ENCODE measurements around the gene HECW1.

The HECW1 gene

DNA sequence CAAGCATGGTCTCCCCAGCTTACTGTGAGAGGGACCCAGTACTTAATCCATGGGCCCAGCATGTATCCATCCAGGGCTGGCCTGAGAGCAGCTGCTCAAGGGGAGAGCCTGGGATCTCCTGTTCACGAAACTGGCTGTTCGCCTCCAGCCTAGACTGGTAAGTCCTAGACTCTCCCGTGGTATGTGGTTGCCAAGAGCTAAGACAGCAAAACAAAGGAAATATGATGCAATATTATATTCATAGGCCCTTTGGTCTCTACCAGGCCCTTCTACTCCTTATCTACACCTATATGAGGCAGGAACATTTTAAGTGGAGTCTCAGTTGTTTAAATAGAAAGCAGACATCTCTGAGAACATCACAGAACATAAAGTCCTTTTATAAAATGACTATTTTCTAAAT is 441.6 kb downstream of the HECW1 start:
- DNase-seq = no peak

DNA sequence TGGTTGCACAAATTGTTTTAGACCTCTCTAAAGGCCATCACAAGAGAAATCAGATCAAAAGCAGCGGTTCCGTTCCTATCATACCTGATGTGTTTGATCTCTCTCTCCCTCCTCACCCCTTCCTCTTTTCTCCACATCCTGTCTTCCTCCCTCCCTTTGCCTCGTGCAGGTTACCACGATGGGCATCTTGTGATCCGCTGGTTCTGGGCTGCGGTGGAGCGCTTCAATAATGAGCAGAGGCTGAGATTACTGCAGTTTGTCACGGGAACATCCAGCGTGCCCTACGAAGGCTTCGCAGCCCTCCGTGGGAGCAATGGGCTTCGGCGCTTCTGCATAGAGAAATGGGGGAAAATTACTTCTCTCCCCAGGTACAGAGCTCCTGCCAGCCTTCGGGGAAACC is 442.0 kb downstream of the HECW1 start:
- H3K9me3 ChIP-seq (ENCODE audit: severe bottlenecking) = no peaks in the 10 kb centered on the region

More for the DNA sequence above, 441.6 kb downstream of the HECW1 start:
- TF ChIP-seq, protein P1, sequence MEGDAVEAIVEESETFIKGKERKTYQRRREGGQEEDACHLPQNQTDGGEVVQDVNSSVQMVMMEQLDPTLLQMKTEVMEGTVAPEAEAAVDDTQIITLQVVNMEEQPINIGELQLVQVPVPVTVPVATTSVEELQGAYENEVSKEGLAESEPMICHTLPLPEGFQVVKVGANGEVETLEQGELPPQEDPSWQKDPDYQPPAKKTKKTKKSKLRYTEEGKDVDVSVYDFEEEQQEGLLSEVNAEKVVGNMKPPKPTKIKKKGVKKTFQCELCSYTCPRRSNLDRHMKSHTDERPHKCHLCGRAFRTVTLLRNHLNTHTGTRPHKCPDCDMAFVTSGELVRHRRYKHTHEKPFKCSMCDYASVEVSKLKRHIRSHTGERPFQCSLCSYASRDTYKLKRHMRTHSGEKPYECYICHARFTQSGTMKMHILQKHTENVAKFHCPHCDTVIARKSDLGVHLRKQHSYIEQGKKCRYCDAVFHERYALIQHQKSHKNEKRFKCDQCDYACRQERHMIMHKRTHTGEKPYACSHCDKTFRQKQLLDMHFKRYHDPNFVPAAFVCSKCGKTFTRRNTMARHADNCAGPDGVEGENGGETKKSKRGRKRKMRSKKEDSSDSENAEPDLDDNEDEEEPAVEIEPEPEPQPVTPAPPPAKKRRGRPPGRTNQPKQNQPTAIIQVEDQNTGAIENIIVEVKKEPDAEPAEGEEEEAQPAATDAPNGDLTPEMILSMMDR (IDR thresholded peaks at IDR 0.05; ENCODE audit: low read depth, low read length) = no peak
- Histone ChIP-seq H3K4me3 (ENCODE audit: low read depth, low read length) (no peak overlapping the region), H3K27ac (no peak overlapping the region), H3K27me3 (ENCODE audit: insufficient read depth, low read depth, severe bottlenecking) (peaks cover 6% of the 10 kb centered on the region), H3K36me3 (no peaks in the 10 kb centered on the region), H3K9me3 (ENCODE audit: severe bottlenecking) (no peaks in the 10 kb centered on the region)

DNA sequence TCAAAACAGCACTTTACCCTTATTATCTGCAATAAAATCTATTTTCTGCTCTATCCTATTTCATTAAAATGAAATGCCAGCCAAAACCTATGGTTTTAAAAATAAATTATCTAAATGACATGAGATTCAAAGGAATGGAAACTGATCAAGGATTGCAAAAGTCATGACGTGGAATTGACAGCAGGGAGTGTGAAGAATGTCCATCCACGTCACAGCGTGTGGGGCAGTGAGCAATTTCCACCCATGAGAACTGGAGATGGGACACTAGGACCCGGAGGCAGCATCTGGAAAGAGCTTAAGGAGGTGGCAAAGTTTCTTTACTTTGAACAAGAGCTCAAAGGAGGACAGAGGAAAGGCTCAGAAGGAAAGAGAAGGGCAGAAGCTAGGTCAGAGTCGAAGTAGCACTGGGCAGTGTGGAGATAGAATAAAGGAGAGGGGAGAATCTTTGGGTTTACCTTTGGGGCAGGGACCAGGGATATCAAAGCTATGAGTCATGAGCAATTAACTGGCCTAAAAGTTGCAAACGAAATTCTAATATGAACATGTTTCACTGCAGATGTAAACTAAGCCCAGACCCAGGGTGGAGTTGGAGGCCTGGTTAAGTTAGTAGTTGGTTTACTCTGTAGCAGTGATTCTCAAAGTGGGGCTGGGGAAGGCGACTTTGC is 445.5 kb downstream of the HECW1 start:
- Histone ChIP-seq H3K27ac (no peak overlapping the region), H3K9me3 (ENCODE audit: severe bottlenecking) (peaks cover 2% of the 10 kb centered on the region), H3K36me3 (no peaks in the 10 kb centered on the region), H3K4me3 (ENCODE audit: low read depth, low read length) (no peak overlapping the region), H3K27me3 (ENCODE audit: insufficient read depth, low read depth, severe bottlenecking) (peaks cover 6% of the 10 kb centered on the region)
- no peak for DNase-seq
- TF ChIP-seq, protein P1 (IDR thresholded peaks at IDR 0.05; ENCODE audit: low read depth, low read length) = no peak

More for the DNA sequence above, 442.0 kb downstream of the HECW1 start:
- H3K36me3 ChIP-seq = no peaks in the 10 kb centered on the region
- no peak overlapping the region for H3K27ac ChIP-seq
- peaks cover 6% of the 10 kb centered on the region for H3K27me3 ChIP-seq (ENCODE audit: insufficient read depth, low read depth, severe bottlenecking)
- TF ChIP-seq, protein P1 (IDR thresholded peaks at IDR 0.05; ENCODE audit: low read depth, low read length) = no peak
- no peak overlapping the region for H3K4me3 ChIP-seq (ENCODE audit: low read depth, low read length)
- no peak for DNase-seq

DNA sequence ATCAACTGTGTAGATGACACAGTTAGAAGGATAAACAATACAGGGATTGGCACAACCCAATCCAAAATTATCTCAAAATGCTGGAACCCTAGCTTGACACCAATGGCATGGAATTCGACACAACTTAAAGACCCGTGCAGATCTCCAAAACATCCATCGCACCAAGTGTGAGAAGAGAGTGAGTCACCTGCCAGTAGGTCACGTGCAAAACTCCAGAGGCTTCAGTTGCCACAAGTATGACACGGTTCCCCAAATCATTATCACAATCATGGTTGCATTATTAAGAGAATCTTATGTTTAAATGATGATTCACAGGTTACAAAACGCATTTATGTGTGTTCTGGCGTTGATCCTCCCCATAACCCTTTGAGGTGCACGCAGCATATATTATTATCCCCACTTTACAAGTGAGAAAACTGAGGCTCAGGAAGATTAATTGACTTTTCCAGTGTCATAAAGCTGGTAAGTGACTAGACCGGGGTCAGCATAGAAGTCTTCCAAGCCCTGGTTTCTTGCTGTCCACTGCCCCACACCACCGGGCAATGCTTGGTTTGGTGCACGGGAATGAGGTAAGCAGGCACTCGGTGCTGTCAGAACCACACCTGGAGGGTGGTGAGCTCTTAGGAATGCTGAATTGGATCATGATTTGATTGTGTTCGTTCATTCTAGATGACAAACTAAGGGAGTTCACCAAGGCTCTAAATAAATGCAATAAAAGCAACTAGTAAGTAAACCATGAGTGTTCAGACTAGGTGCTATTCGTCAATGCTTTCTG is 446.9 kb downstream of the HECW1 start:
- Histone ChIP-seq H3K36me3 (no peaks in the 10 kb centered on the region), H3K27me3 (ENCODE audit: insufficient read depth, low read depth, severe bottlenecking) (peaks cover 6% of the 10 kb centered on the region), H3K9me3 (ENCODE audit: severe bottlenecking) (peaks cover 2% of the 10 kb centered on the region), H3K4me3 (ENCODE audit: low read depth, low read length) (no peak overlapping the region), H3K27ac (no peak overlapping the region)
- TF ChIP-seq, protein P1 (IDR thresholded peaks at IDR 0.05; ENCODE audit: low read depth, low read length) = no peak
- DNase-seq = no peak

DNA sequence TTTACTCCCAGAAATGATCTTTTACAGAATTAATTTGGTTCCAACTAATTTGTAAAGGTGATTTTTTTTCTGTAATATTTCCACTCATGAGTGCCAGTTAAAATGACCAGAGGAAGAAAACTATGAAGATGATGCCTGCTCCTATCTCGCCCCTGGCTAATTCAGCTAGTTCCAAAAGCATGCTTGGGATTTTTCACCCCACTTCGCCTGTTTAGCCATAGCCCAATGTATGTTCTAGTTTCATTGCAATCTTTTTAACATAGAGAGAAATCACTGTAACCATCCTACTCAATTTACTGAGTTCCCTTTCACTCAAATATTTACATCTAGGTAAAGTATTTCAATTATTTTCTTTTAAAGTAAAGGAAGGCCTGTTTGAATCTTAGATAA is 447.5 kb downstream of the HECW1 start:
- Histone ChIP-seq H3K36me3 (no peaks in the 10 kb centered on the region), H3K27ac (no peak overlapping the region), H3K27me3 (ENCODE audit: insufficient read depth, low read depth, severe bottlenecking) (peaks cover 6% of the 10 kb centered on the region), H3K4me3 (ENCODE audit: low read depth, low read length) (no peak overlapping the region), H3K9me3 (ENCODE audit: severe bottlenecking) (peaks cover 2% of the 10 kb centered on the region)
- DNase-seq = no peak
- TF ChIP-seq, protein P1 (IDR thresholded peaks at IDR 0.05; ENCODE audit: low read depth, low read length) = no peak
